Posterior vena cava (tissue), 2 donors: Measurements from ENCODE around the gene RAB35. TPM values are rescaled to one million over a fixed set of nuclear protein-coding genes. Genes with fewer than 3 reads are reported as not detected.

Experiments used
- DNase-seq: peaks from one replicate; pipeline ENCODE4 v3.0.0-alpha.2; 2020; ENCODE audit warnings: low spot score
- intact Hi-C, 2 donors: fragments of 100-400 bp; cut with DNase I; formaldehyde crosslinking; loops; one replicate each; pipeline versions ENCODE4 v1.14.1 to v1.14.2; 2022 to 2023
- long read RNA-seq, 2 donors: library from polyadenylated mRNA; unstranded; transcript quantifications; one replicate each; pipeline ENCODE4 v2.0.0, GENCODE V29; 2020 to 2021
- total RNA-seq, 2 donors: library from RNA; stranded (reverse); fragmentation: NEBNext Ultra II Directional; extraction: Animal tissue kit (Norgen Biotek cat#: 25700); gene quantifications; one replicate each; pipeline ENCODE4 v1.2.1, GENCODE V29; 2021
- donor health status: DM: yes; HTN: yes; CAD: no.
- donor health status: DM: yes; HTN: yes; CAD: no.

RAB35 gene
- total RNA-seq: 10 to 100 TPM; 47.4 to 55.9 TPM
- long read RNA-seq, donor 1, partial matches to known transcripts: 0 of 3 reads
- long read RNA-seq, donor 1, other reads (novel, unspliced or antisense): 1 of 3 reads
- long read RNA-seq, donor 2, transcript RAB35-201 (6 exons, 2,945 nt): major isoform, 25 of 31 reads
- long read RNA-seq, donor 2, partial matches to known transcripts: 1 of 31 reads
- long read RNA-seq, donor 2, other reads (novel, unspliced or antisense): 5 of 31 reads

- intact Hi-C loops: no loop called here
- DNase-seq: no peak
Measured at GRCh38 chr12:120116441-120116791, at the start of gene RAB35. Gene RAB35, minus strand, starts transcription at chr12:120116753. Its CDS starts 103 bp downstream, at chr12:120116650.

GRCh38 chr12:120164293-120164692 lies 47.7 kb upstream of the RAB35 start:
- intact Hi-C loops: no loop called here
- no peak for DNase-seq

GRCh38 chr12:120162763-120163162 lies 46.2 kb upstream of the RAB35 start:
- DNase-seq: no peak
- intact Hi-C loops: no loop called here

DNA sequence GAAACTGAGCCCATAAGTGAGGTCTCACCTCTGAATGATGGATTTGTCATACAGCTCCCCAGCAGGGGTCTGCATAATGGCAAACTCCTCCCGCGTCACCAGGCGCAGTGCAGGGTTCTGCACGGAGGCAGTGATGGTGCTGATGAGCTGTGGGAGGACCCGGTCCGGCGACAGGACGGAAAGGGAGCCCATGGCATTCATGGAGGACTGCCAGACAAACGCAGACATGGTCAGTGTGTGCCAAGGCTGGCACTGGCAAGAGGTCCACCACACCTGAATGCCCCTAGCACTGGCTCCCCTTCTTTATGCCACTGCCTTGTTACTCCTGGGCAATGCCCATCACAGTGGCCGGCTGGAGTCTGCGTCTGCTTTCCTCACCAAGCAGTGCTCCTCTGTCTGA lies 45.3 kb upstream of the RAB35 start:
- DNase-seq: no peak
- intact Hi-C loops: no loop called here

DNA sequence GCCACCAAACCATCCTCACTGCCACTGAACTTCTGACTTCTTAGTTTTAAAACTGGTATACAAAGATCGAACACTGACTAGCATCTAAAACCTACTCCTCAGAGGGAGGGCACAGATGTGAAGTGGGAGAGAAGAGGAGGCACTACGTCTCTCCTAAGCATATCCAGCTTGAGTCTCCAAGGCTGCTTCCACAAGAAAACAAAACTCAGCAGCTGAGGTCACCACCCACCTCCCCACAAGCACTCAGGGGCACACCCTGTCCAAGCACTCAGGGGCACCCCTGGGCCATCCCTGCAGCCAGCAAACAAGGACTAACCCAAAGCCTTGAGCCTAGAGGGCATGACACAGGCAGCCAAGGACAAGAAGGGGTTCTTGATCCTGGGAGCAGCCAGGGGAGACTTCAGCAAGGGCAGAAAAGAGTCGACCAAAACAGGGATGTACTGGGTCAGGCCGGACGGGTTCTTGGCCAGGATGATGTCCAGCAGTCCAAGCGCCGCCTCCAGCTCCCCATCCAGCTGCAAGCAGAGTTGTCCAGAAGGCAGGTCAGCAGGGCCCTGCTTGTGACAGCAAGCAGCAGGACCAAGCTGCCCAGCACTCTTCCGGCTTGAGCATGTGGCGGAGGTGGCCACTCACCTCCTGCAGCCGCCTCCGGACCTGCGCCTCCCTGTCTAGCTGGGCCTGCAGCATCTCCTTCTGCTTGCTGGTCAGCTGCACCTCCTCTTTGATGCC lies 43.1 kb upstream of the RAB35 start:
- DNase-seq: no peak
- intact Hi-C loops: no loop called here

DNA sequence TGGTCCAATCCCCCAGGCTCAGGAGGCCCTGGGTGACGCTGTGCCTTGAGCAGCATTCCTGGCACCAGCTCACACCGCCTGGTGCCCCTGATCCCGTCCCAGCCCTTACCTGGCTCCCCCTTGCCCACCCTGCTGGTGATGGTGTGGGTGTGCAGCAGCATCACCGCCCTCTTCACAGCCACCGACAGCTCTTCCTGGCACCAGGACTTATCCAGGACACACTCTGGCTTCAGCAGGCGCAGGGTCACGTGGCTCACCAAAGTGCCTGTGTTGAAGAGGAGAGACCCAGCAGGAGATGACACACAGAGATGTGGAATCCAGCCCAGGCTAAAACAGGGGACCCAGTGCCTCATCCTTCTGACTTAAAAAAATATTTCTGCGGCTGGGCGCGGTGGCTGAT lies 41.8 kb upstream of the RAB35 start:
- intact Hi-C loops: no loop called here
- DNase-seq: no peak

DNA sequence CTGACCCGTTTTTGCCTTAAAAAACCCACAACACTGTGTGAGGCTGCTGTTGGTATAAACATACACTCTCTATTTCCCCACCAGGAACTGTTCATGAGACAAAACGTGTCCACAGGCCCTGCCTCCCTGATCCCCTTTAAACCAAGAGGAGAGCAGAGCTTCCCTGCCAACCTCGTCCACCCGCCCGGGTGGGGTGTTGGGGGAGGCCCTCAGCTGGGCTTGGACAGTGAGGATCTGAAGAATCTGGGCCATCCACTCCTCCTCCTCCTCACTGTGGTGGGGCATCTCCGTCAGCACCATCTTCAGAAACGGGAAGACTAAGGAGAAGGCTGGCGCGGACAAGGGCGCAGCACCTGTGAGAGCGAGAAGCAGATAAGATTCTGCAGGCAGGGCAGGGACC lies 41.1 kb upstream of the RAB35 start:
- DNase-seq: no peak
- intact Hi-C loops: no loop called here

GRCh38 chr12:120156315-120157259 lies 40.0 kb upstream of the RAB35 start:
- no peak for DNase-seq
- intact Hi-C loops: no loop called here

DNA sequence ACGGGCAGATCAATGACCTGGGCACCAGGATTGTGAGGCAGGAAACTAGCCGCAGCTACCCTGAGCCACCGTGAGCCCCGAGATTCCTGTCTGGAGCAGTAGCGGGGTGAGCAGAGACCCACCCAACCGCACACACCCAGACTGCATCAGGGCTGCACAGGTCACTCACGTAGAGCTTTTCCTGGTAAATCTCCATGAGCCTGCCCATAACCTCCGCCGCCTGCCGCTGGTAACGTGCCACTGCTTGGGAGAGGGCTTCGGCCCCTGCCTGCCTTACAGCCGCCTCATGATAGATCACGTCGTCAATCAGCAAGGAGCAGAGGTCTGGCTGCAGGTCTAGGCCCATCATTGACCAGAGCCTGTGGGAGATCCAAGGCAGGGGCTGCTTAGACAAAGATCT lies 38.5 kb upstream of the RAB35 start:
- DNase-seq: no peak

DNA sequence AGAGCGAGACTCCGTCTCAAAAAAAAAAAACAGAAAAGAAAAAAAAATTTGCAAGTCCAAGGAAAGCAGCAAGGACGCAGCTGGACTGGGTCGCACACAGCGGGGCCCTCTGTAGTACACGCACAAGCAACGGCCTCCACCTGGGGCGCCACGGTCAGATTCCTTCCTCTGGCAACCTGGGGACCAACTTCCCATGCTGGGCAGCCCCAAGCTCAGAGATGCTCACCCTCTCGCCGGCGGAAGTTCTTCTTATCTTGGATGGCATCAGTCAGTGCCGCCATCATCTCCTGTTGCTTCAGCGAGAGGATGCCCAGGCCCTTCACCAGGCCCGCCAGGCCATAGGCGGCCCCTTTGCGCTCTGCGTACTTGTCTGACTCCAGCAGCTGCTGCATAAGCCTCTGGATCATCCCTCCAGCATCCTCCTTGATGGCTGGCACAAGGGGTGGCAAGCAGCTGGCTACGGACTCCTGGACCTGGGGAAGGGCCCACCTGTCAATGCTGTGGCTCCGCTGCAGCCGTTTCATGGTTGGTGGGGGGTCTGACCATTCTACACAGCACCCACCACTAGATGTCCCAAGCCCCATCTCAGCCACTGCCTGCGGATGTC lies 34.5 kb upstream of the RAB35 start:
- intact Hi-C loops: no loop called here
- DNase-seq: no peak

More for the DNA sequence above, 38.5 kb upstream of the RAB35 start:
- intact Hi-C loops: no loop called here

- no peak for DNase-seq
- intact Hi-C loops: no loop called here
Measured at GRCh38 chr12:120148011-120148410, 31.5 kb upstream of the RAB35 start.

DNA sequence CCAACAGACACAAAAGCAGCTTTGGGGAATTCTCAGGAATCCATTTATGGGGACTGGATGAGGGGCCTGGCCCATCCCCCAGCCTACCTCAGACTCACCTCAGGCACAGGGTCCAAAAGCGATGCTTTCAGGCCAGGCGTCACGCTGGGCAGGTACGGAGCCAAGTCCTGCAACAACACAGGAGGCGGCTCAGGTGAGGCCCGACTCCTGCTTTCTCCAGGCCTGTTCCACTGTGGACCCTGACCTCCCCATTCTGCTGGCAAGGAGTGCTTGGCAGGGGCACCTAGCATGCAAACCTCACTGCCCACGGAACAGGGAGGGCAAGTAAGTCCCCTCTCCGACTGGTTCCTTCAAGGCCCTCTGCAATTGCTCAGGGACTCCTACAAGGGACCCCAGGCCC lies 28.6 kb upstream of the RAB35 start:
- intact Hi-C loops: no loop called here
- DNase-seq: no peak

- DNase-seq: no peak
- intact Hi-C loops: no loop called here
Measured at GRCh38 chr12:120144215-120144614, 27.7 kb upstream of the RAB35 start.

DNA sequence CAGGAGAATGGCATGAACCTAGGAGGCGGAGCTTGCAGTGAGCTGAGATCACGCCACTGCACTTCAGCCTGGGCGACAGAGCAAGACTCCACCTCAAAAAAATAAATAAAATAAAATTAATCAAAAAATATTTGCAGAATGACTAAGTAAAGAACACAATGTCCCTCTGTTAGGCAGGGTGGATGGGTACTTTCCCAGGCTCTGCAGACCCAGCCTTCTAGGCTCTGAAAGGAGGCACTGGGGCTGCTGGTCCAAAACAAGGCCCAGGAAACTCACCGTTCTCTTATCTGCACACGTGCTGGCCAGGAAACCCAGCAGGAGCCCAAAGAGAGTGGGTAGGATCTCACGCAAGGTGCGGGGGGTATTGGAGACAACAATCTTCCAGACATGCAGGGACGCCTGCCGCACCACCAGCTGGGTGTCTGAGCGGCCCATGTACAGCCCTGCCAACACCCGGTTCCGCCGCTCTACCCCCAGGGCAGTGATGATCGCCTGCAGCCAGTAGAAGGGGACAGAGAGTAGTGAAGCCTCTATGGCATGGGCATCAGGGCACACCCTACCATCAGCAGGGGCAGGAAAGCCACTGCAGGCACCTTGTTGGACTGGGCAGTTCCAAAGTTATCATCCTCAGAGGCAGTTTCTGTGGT lies 25.8 kb upstream of the RAB35 start:
- intact Hi-C loops: no loop called here
- no peak for DNase-seq

DNA sequence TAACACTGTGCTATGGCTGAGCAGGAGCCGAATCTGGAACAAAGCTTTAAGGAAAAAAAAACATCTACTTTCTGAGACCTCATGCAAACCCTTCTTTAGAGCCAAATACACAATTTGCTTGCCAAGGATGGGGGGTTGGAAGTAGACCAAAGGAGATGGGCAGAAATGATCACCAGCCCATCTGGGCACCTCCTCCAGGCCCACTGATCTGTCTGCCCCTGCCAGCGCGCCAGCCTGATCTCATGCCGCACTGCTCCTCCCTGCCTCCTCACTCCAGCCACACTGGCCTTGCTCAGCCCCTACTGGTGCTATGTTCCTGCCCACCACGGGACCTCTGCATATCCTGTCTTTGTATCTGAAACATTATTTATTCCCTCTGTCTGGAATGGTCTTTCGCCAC lies 24.8 kb upstream of the RAB35 start:
- intact Hi-C loops: no loop called here

GRCh38 chr12:120140603-120141002 lies 24.1 kb upstream of the RAB35 start:
- DNase-seq: no peak
- intact Hi-C loops: no loop called here

More for the DNA sequence above, 24.8 kb upstream of the RAB35 start:
- DNase-seq: no peak

- intact Hi-C loops: no loop called here
- no peak for DNase-seq
Measured at GRCh38 chr12:120139958-120140357, 23.4 kb upstream of the RAB35 start.

- intact Hi-C loops: no loop called here
- no peak for DNase-seq
Measured at GRCh38 chr12:120138366-120138765, 21.8 kb upstream of the RAB35 start.

GRCh38 chr12:120137833-120138232 lies 21.3 kb upstream of the RAB35 start:
- intact Hi-C loops: no loop called here
- no peak for DNase-seq
